GM23338 (cell line): ENCODE results near the gene TNPO3. TPM values are rescaled to one million over a fixed set of nuclear protein-coding genes. Genes with fewer than 3 reads are reported as not detected.
"Not testable (repeated sequence)": the region's sequence is repeated elsewhere in the genome, so short reads cannot be mapped to it uniquely, and the experiment has no call there.

Experiments
- ATAC-seq: fragments of 200-7000 bp; cut with Tn5 transposase; 3 replicates; pipeline ENCODE4 v1.9.1; 2020
- DNase-seq: peaks from one replicate; pipeline ENCODE4 v3.0.0-alpha.2; 2015; ENCODE audit warnings: low spot score
- H2AFZ ChIP-seq: fragments of 200-600 bp; sonication (generic); 2 replicates; pipeline ENCODE4 v1.8.0; 2016; ENCODE audit warnings: antibody characterized with exemption, mild to moderate bottlenecking, moderate library complexity
- H3F3A ChIP-seq: fragments of 200-600 bp; sonication (generic); replicated peaks from 2 replicates; pipeline ENCODE4 v1.8.0; 2017; ENCODE audit warnings: antibody characterized with exemption, mixed run types, low read depth
- H3K27ac ChIP-seq: fragments of 200-600 bp; sonication (generic); 2 replicates; pipeline ENCODE4 v1.6.1; 2016; ENCODE audit warnings: low read depth
- H3K27me3 ChIP-seq: fragments of 200-600 bp; sonication (generic); 2 replicates; pipeline ENCODE4 v1.8.0; 2016; ENCODE audit warnings: mild to moderate bottlenecking, mixed run types, moderate library complexity; ENCODE audit not compliant: insufficient read depth
- H3K36me3 ChIP-seq: fragments of 200-600 bp; sonication (generic); 2 replicates; pipeline ENCODE4 v1.8.0; 2016; ENCODE audit warnings: mild to moderate bottlenecking; ENCODE audit not compliant: insufficient read depth
- H3K4me1 ChIP-seq: fragments of 200-600 bp; sonication (generic); 2 replicates; pipeline ENCODE4 v1.8.0; 2016; ENCODE audit warnings: mild to moderate bottlenecking, moderate library complexity; ENCODE audit not compliant: insufficient read depth
- H3K4me2 ChIP-seq: fragments of 200-600 bp; sonication (generic); 2 replicates; pipeline ENCODE4 v1.7.1; 2017; ENCODE audit warnings: mixed run types
- H3K4me3 ChIP-seq: fragments of 200-600 bp; sonication (generic); 2 replicates; pipeline ENCODE4 v1.6.1; 2016; ENCODE audit warnings: mixed run types
- H3K79me2 ChIP-seq: fragments of 200-600 bp; sonication (generic); replicated peaks from 2 replicates; pipeline ENCODE4 v1.8.0; 2017; ENCODE audit warnings: mild to moderate bottlenecking; ENCODE audit not compliant: insufficient read depth
- H3K9me2 ChIP-seq: fragments of 200-600 bp; sonication (generic); 2 replicates; pipeline ENCODE4 v1.8.0; 2017; ENCODE audit not compliant: insufficient read depth
- H4K20me1 ChIP-seq: fragments of 200-600 bp; sonication (generic); replicated peaks from 2 replicates; pipeline ENCODE4 v1.8.0; 2017; ENCODE audit warnings: mild to moderate bottlenecking; ENCODE audit not compliant: insufficient read depth
- H3K27ac Mint-ChIP-seq: 2 replicates; pipeline ENCODE4 v1.8.0; 2020; ENCODE audit warnings: inconsistent platforms, mild to moderate bottlenecking, moderate library complexity, mixed read lengths
- H3K27me3 Mint-ChIP-seq: 3 replicates; pipeline ENCODE4 v1.8.0; 2022; ENCODE audit warnings: low read depth, mild to moderate bottlenecking, moderate library complexity, mixed read lengths, inconsistent platforms; ENCODE audit not compliant: insufficient read depth, poor library complexity
- H3K36me3 Mint-ChIP-seq: 3 replicates; pipeline ENCODE4 v1.8.0; 2021; ENCODE audit warnings: low read depth, mild to moderate bottlenecking, inconsistent platforms, moderate library complexity, mixed read lengths
- H3K4me1 Mint-ChIP-seq: 3 replicates; pipeline ENCODE4 v1.8.0; 2020; ENCODE audit warnings: mild to moderate bottlenecking, inconsistent platforms, mixed read lengths
- H3K4me3 Mint-ChIP-seq: 3 replicates; pipeline ENCODE4 v1.8.0; 2021; ENCODE audit warnings: moderate library complexity, mild to moderate bottlenecking, inconsistent platforms, mixed read lengths
- H3K9me3 Mint-ChIP-seq: 3 replicates; pipeline ENCODE4 v1.8.0; 2020; ENCODE audit warnings: moderate library complexity, mild to moderate bottlenecking, inconsistent platforms, mixed read lengths
- CREB1 ChIP-seq: fragments of 250-450 bp; sonication (Bioruptor Pico); IDR thresholded peaks from 2 replicates; pipeline ENCODE4 v1.5.0; 2020; ENCODE audit warnings: low read depth, mild to moderate bottlenecking, moderate library complexity
- CTCF ChIP-seq, 2 experiments: fragments of 200-600 bp in 1 of 2; sonication (generic) in 1 of 2; conservative IDR thresholded peaks; 2 replicates each; pipeline versions ENCODE4 v1.5.1 to v1.6.1; 2016 to 2017; ENCODE audit warnings: antibody characterized with exemption in 2 of 2, low read depth in 2 of 2, mild to moderate bottlenecking in 2 of 2, moderate library complexity in 1 of 2
- EZH2 ChIP-seq: fragments of 200-600 bp; sonication (generic); IDR thresholded peaks from one replicate; pipeline ENCODE4 v1.8.0; 2017; ENCODE audit warnings: antibody characterized with exemption, mild to moderate bottlenecking, low read depth; ENCODE audit not compliant: unreplicated experiment
- EZH2phosphoT487 ChIP-seq: fragments of 200-600 bp; sonication (generic); IDR thresholded peaks from one replicate; pipeline ENCODE4 v1.8.1; 2018; ENCODE audit warnings: antibody characterized with exemption; ENCODE audit not compliant: unreplicated experiment
- JUNB ChIP-seq: IDR thresholded peaks from one replicate; pipeline ENCODE4 v1.6.1; 2016; ENCODE audit warnings: antibody characterized with exemption; ENCODE audit not compliant: unreplicated experiment
- NANOG ChIP-seq: IDR thresholded peaks from 2 replicates; pipeline ENCODE4 v1.6.1; 2016; ENCODE audit warnings: antibody characterized with exemption, borderline replicate concordance
- POLR2AphosphoS5 ChIP-seq: IDR thresholded peaks from 2 replicates; pipeline ENCODE4 v1.6.1; 2016; ENCODE audit warnings: antibody characterized with exemption, low read depth
- STAT1 ChIP-seq: IDR thresholded peaks from one replicate; pipeline ENCODE4 v1.6.1; 2016; ENCODE audit warnings: antibody characterized with exemption; ENCODE audit not compliant: unreplicated experiment
- ZNF114 ChIP-seq: fragments of 250-450 bp; sonication (Bioruptor Pico); IDR thresholded peaks from 2 replicates; pipeline ENCODE4 v1.5.0; 2020; ENCODE audit warnings: mild to moderate bottlenecking, moderate library complexity
- ZNF331 ChIP-seq: fragments of 250-450 bp; sonication (Bioruptor Pico); IDR thresholded peaks from 2 replicates; pipeline ENCODE4 v1.5.0; 2020; ENCODE audit warnings: low read depth, mild to moderate bottlenecking, moderate library complexity
- polyA plus RNA-seq: library from polyadenylated mRNA; unstranded; fragments of >200 nt; fragmentation: Nextera tagmentation; extraction: Ambion mirVana; gene quantifications from 2 replicates; pipeline ENCODE4 v1.2.1, GENCODE V29; 2016
- total RNA-seq: library from RNA; depleted of rRNA; stranded (reverse); fragments of >200 nt; shearing (Covaris generic); gene quantifications from 2 replicates; pipeline ENCODE4 v1.2.3, GENCODE V29; 2014
- TF ChIP-seq, protein P1 (sequence below): IDR thresholded peaks from 2 replicates; pipeline ENCODE4 v1.6.1; 2016; ENCODE audit warnings: antibody characterized with exemption
- TF ChIP-seq, protein P2 (sequence below): IDR thresholded peaks from one replicate; pipeline ENCODE4 v1.6.1; 2018; ENCODE audit warnings: antibody characterized with exemption; ENCODE audit not compliant: unreplicated experiment

TNPO3 gene
- total and polyA plus RNA-seq, 2 experiments from 2014 or later, result 38.2 to 127 TPM

- Mint-ChIP-seq H3K27ac (no peak overlapping the region), H3K9me3 (no peaks in the 10 kb centered on the region), H3K36me3 (no peaks in the 10 kb centered on the region), H3K27me3 (peaks cover 38% of the 10 kb centered on the region), H3K4me1 (peaks cover 13% of the 10 kb centered on the region), H3K4me3 (no peak overlapping the region)
- no peak for ATAC-seq
- no peaks in the 10 kb centered on the region for H3K36me3 ChIP-seq
- no peaks in the 10 kb centered on the region for H4K20me1 ChIP-seq
- no peaks in the 10 kb centered on the region for H3K9me2 ChIP-seq
- no peak overlapping the region for H3K4me3 ChIP-seq
- no peak for DNase-seq
- peaks cover 13% of the 10 kb centered on the region; the same call in 1 of the 2 replicates for H3K27me3 ChIP-seq
- H3K4me1 ChIP-seq, result no peaks in the 10 kb centered on the region
- no peak for TF ChIP-seq CREB1 (CRISPR knock-in tag)
- TF ChIP-seq STAT1, result no peak
- TF ChIP-seq, protein P1, sequence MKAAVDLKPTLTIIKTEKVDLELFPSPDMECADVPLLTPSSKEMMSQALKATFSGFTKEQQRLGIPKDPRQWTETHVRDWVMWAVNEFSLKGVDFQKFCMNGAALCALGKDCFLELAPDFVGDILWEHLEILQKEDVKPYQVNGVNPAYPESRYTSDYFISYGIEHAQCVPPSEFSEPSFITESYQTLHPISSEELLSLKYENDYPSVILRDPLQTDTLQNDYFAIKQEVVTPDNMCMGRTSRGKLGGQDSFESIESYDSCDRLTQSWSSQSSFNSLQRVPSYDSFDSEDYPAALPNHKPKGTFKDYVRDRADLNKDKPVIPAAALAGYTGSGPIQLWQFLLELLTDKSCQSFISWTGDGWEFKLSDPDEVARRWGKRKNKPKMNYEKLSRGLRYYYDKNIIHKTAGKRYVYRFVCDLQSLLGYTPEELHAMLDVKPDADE, result no peak
- no peak for TF ChIP-seq ZNF331 (CRISPR knock-in tag)
- TF ChIP-seq CTCF (conservative IDR thresholded peaks at IDR 0.05; ENCODE audit: low read depth in 2 of 2), result no peak
- TF ChIP-seq NANOG, result no peak
- TF ChIP-seq EZH2, result no peak
- TF ChIP-seq JUNB, result no peak
- TF ChIP-seq ZNF114 (CRISPR knock-in tag), result no peak
- TF ChIP-seq, protein P2, sequence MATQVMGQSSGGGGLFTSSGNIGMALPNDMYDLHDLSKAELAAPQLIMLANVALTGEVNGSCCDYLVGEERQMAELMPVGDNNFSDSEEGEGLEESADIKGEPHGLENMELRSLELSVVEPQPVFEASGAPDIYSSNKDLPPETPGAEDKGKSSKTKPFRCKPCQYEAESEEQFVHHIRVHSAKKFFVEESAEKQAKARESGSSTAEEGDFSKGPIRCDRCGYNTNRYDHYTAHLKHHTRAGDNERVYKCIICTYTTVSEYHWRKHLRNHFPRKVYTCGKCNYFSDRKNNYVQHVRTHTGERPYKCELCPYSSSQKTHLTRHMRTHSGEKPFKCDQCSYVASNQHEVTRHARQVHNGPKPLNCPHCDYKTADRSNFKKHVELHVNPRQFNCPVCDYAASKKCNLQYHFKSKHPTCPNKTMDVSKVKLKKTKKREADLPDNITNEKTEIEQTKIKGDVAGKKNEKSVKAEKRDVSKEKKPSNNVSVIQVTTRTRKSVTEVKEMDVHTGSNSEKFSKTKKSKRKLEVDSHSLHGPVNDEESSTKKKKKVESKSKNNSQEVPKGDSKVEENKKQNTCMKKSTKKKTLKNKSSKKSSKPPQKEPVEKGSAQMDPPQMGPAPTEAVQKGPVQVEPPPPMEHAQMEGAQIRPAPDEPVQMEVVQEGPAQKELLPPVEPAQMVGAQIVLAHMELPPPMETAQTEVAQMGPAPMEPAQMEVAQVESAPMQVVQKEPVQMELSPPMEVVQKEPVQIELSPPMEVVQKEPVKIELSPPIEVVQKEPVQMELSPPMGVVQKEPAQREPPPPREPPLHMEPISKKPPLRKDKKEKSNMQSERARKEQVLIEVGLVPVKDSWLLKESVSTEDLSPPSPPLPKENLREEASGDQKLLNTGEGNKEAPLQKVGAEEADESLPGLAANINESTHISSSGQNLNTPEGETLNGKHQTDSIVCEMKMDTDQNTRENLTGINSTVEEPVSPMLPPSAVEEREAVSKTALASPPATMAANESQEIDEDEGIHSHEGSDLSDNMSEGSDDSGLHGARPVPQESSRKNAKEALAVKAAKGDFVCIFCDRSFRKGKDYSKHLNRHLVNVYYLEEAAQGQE, result no peak
- TF ChIP-seq POLR2AphosphoS5, result no peak
- no peak for TF ChIP-seq EZH2phosphoT487
- no peak overlapping the region for H3K4me2 ChIP-seq
- no peaks in the 10 kb centered on the region for H3K79me2 ChIP-seq
- no peaks in the 10 kb centered on the region for H3F3A ChIP-seq
- H2AFZ ChIP-seq, result no peak overlapping the region
- H3K27ac ChIP-seq, result no peak overlapping the region
Observed at GRCh38 chr7:128944487-128945236, 110.2 kb downstream of the TNPO3 start.

- not testable (repeated sequence) for ATAC-seq, DNase-seq, H3K4me1 ChIP-seq, H3K9me2 ChIP-seq, H2AFZ ChIP-seq, H3K4me2 ChIP-seq, H3K27ac Mint-ChIP-seq, H4K20me1 ChIP-seq, H3K9me3 Mint-ChIP-seq, H3K36me3 Mint-ChIP-seq, H3F3A ChIP-seq, H3K4me3 ChIP-seq, H3K79me2 ChIP-seq, H3K4me3 Mint-ChIP-seq, H3K27ac ChIP-seq, H3K36me3 ChIP-seq
- peaks cover 27% of the 10 kb centered on the region for H3K27me3 ChIP-seq
- H3K27me3 Mint-ChIP-seq, result peaks cover 49% of the 10 kb centered on the region
- peaks cover 16% of the 10 kb centered on the region for H3K4me1 Mint-ChIP-seq
Observed at GRCh38 chr7:128943251-128943650, 111.7 kb downstream of the TNPO3 start.
